Stomach smooth muscle (tissue), 2 donors: Measurements from ENCODE around the gene CTSZ.
A peak's percentile ranks its signal among the peaks of the same experiment; 100 is the strongest.
"Not testable (repeated sequence)": the region's sequence is repeated elsewhere in the genome, so short reads cannot be mapped to it uniquely, and the experiment has no call there.

ENCODE experiments used
- H3K27ac ChIP-seq: one replicate; pipeline ENCODE4 v1.7.0; 2013; ENCODE audit warnings: mild to moderate bottlenecking, low read length, inconsistent platforms
- H3K27me3 ChIP-seq, 2 donors: one replicate each; pipeline ENCODE4 v1.7.0; 2013; ENCODE audit warnings: low read length in 2 of 2; ENCODE audit not compliant: insufficient read depth in 2 of 2, control insufficient read depth in 1 of 2
- H3K36me3 ChIP-seq, 2 donors: one replicate each; pipeline ENCODE4 v1.7.0; 2013; ENCODE audit warnings: low read length in 2 of 2; ENCODE audit not compliant: control insufficient read depth in 2 of 2, insufficient read depth in 2 of 2
- H3K4me1 ChIP-seq: one replicate; pipeline ENCODE4 v1.7.0; 2013; ENCODE audit warnings: low read length; ENCODE audit not compliant: control insufficient read depth, insufficient read depth
- H3K4me3 ChIP-seq, 2 donors: one replicate each; pipeline ENCODE4 v1.7.0; 2013; ENCODE audit warnings: low read length in 2 of 2
- H3K9ac ChIP-seq, 2 donors: one replicate each; pipeline ENCODE4 v1.7.0; 2013; ENCODE audit warnings: low read length in 2 of 2, mild to moderate bottlenecking in 1 of 2
- H3K9me3 ChIP-seq, 2 donors: one replicate each; pipeline ENCODE4 v1.7.0; 2013; ENCODE audit warnings: low read length in 2 of 2; ENCODE audit not compliant: control insufficient read depth in 2 of 2
- donor health status: healthy.
- donor health status: Pancreatic carcinoma.

CTSZ gene

GRCh38 chr20:59042796-59043631 lies 36.0 kb upstream of the CTSZ start:
- H3K27me3 ChIP-seq: no peaks in the 10 kb centered on the region
- peak overlapping the region; percentile 72 to 87 for H3K4me3 ChIP-seq
- H3K9ac ChIP-seq: peak overlapping the region; percentile 73 to 79
- H3K27ac ChIP-seq: peak overlapping the region; percentile 50
- peaks cover 15% of the 10 kb centered on the region for H3K4me1 ChIP-seq
- no peaks in the 10 kb centered on the region for H3K9me3 ChIP-seq
- peaks cover under 1 to 3% of the 10 kb centered on the region in 2 donors for H3K36me3 ChIP-seq

DNA sequence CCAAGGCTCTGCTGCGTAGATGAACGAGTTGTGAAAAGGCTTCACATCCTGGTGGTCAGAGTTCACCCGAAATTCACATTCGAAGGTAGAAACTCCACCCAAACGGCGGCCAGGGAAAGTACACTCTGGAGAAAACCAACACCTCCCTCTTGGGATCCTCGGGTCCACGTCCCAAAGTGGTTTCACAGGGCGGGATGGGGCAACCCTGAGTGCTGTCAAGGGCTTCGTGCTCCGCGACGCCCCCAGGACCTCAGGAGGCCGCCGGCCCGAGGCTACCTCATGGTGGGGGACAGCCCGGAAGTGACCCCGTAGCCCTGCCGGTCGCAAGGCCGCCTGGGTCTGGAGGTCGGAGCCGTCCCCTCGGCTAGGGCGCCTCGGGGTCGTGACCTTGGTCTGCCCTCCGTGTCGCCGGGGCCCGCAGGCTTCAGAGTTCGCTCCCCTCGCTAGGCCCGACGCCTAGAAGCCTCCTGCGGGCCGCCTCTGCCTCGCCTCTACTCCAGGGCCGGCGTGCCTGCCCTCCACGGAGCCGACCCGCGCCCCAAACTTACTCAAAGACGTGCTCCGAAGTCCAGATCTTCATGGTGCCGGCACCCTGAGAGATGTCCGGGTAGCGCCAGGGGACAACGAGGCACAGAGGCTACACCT lies 35.2 kb upstream of the CTSZ start, which contains the start of gene PRELID3B:
TSS of gene PRELID3B (minus strand) at position 636 of the 645 bp plus-strand sequence. CDS start at position 580, 56 bp downstream.
- H3K9ac ChIP-seq: peak within 1 kb of the TSS; percentile 73 to 84
- peak within 1 kb of the TSS; percentile 72 to 87 for H3K4me3 ChIP-seq
- peaks cover 15% of the 10 kb centered on the region for H3K4me1 ChIP-seq
- no peaks in the 10 kb centered on the region for H3K27me3 ChIP-seq
- no peaks in the 10 kb centered on the region for H3K9me3 ChIP-seq
- H3K27ac ChIP-seq: peak within 1 kb of the TSS; percentile 50
- H3K36me3 ChIP-seq: peaks cover 8 to 9% of the 10 kb centered on the region in 2 donors

DNA sequence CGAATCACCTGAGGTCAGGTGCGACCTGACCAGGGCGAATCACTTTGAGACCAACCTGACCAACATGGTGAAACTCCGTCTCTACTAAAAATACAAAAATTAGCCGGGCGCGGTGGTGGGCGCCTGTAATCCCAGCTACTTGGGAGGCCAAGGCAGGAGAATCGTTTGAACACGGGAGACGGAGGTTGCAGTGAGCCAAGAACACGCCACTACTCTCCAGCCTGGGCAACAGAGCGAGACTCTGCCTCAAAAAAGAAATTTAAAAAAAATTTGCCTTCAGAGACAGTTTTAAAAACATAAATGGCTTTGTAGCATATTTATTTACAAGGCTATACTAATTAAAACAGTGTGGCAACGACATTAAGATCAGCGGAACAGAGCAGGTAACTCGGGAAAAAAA lies 34.4 kb upstream of the CTSZ start:
- peaks cover 15% of the 10 kb centered on the region for H3K4me1 ChIP-seq
- H3K4me3 ChIP-seq: peak overlapping the region; percentile 72 to 87
- not testable (repeated sequence) for H3K27ac ChIP-seq, H3K27me3 ChIP-seq, H3K9me3 ChIP-seq, H3K9ac ChIP-seq
- H3K36me3 ChIP-seq: peaks cover 11 to 15% of the 10 kb centered on the region in 2 donors

DNA sequence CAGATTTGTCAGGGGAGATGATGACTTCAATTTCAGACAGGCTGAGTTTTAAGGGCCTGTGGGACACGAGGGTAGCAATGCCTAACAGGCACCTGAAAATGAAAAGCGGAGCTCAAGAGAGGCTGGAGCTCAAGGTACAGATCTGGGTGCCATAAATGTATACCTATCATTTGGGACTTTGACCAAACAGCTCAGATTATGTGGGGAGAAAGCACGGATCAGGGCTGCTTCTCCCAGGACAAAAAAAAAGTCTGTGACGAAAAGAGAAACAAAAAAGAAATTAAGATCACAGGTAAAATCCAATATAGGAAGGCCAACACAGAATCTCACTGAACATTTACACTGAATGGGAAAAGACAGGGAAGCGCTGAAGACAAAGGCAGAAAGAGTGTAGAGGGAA lies 33.6 kb upstream of the CTSZ start:
- Histone ChIP-seq H3K9ac (no peak overlapping the region), H3K9me3 (no peaks in the 10 kb centered on the region), H3K27ac (no peak overlapping the region), H3K4me3 (no peak overlapping the region), H3K27me3 (no peaks in the 10 kb centered on the region), H3K36me3 (peaks cover 18 to 23% of the 10 kb centered on the region in 2 donors), H3K4me1 (peaks cover 15% of the 10 kb centered on the region)

GRCh38 chr20:59039233-59039632 lies 32.2 kb upstream of the CTSZ start:
- Histone ChIP-seq H3K36me3 (peaks cover 24 to 29% of the 10 kb centered on the region in 2 donors), H3K27ac (no peak overlapping the region), H3K9me3 (no peaks in the 10 kb centered on the region), H3K4me3 (no peak overlapping the region), H3K9ac (no peak overlapping the region), H3K4me1 (peaks cover 15% of the 10 kb centered on the region), H3K27me3 (no peaks in the 10 kb centered on the region)

GRCh38 chr20:59037386-59037785 lies 30.3 kb upstream of the CTSZ start:
- Histone ChIP-seq H3K9me3 (no peaks in the 10 kb centered on the region), H3K27ac (no peak overlapping the region), H3K9ac (no peak overlapping the region), H3K4me1 (peaks cover 11% of the 10 kb centered on the region), H3K36me3 (peaks cover 24 to 29% of the 10 kb centered on the region in 2 donors), H3K4me3 (no peak overlapping the region), H3K27me3 (no peaks in the 10 kb centered on the region)

DNA sequence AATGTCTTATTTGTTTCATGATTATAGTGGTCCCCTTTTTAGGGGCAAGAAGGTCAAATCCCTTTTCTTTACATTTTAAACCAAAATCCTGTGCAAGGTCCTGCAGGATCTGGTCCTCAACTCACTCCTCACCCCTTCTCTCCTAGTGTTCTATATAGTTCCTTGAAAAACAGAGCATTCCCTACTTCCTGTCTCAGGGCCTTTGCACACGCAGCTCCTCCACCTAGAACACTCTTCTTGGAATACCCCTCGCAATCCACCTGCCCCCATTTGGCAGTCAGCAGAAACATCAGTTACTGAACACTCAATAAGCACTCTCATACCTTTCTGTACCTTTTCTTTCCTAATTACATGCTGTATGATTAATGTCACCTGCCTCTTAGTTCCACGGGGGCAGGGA lies 28.3 kb upstream of the CTSZ start:
- Histone ChIP-seq H3K4me3 (no peak overlapping the region), H3K9me3 (no peaks in the 10 kb centered on the region), H3K27ac (no peak overlapping the region), H3K27me3 (no peaks in the 10 kb centered on the region), H3K9ac (no peak overlapping the region), H3K4me1 (peaks cover 9% of the 10 kb centered on the region), H3K36me3 (peaks cover 24 to 30% of the 10 kb centered on the region in 2 donors)

- Histone ChIP-seq H3K4me1 (peaks cover 14% of the 10 kb centered on the region), H3K27me3 (no peaks in the 10 kb centered on the region), H3K4me3 (no peak overlapping the region), H3K27ac (no peak overlapping the region), H3K9me3 (no peaks in the 10 kb centered on the region), H3K36me3 (peaks cover 28 to 38% of the 10 kb centered on the region in 2 donors), H3K9ac (no peak overlapping the region)
These were observed 26.6 kb upstream of the CTSZ start for GRCh38 chr20:59033616-59034165.

GRCh38 chr20:59033093-59033492 lies 26.0 kb upstream of the CTSZ start:
- peaks cover 28 to 40% of the 10 kb centered on the region in 2 donors for H3K36me3 ChIP-seq
- peak overlapping the region; percentile 77 for H3K27ac ChIP-seq
- peaks cover 14% of the 10 kb centered on the region for H3K4me1 ChIP-seq
- peak overlapping the region; percentile 72 to 85 for H3K4me3 ChIP-seq
- H3K9ac ChIP-seq: peak overlapping the region in 1 of 2 donors; percentile 67
- no peaks in the 10 kb centered on the region for H3K27me3 ChIP-seq
- H3K9me3 ChIP-seq: no peaks in the 10 kb centered on the region

DNA sequence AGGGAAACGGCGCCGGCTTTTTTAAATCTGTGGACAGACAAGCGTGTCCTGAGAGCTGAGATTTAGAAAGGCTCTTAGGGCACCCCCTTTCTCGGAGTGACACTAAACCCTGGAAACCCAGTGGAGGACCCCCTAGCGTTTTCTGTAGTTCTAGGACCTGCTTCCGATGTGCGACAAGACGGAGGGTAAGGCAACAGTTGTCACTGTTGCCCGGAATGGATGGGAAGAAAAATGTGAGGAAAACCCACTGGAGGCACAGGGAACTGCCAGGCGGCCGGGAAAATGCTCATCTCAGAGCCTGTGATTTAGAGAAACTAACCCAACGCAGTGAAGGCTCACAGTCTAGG lies 25.6 kb upstream of the CTSZ start:
- H3K27ac ChIP-seq: peak overlapping the region; percentile 77
- H3K9me3 ChIP-seq: no peaks in the 10 kb centered on the region
- peak overlapping the region; percentile 72 to 85 for H3K4me3 ChIP-seq
- no peaks in the 10 kb centered on the region for H3K27me3 ChIP-seq
- peaks cover 14% of the 10 kb centered on the region for H3K4me1 ChIP-seq
- H3K36me3 ChIP-seq: peaks cover 24 to 41% of the 10 kb centered on the region in 2 donors
- peak overlapping the region; percentile 67 to 72 for H3K9ac ChIP-seq
